Keratinocyte (primary cell): ENCODE measurements around the gene CLINT1. TPM values are rescaled to one million over a fixed set of nuclear protein-coding genes. Genes with fewer than 3 reads are reported as not detected.

Experiments used
- DNase-seq: peaks from one replicate; pipeline ENCODE4 v3.0.0-alpha.2; 2011; ENCODE audit warnings: low read depth, missing footprints, low spot score
- FAIRE-seq: peaks from 2 replicates; lab custom pipeline; 2011; peaks lifted over from hg19 to GRCh38; lab: Jason Lieb, UNC
- H2AFZ ChIP-seq: 2 replicates; pipeline ENCODE4 v1.6.0; 2012; ENCODE audit warnings: low read length, control low read depth, inconsistent platforms; ENCODE audit not compliant: control insufficient read depth
- H3K27ac ChIP-seq: 2 replicates; pipeline ENCODE4 v1.5.1; 2011; ENCODE audit warnings: low read length; ENCODE audit not compliant: control insufficient read depth, insufficient read depth
- H3K27me3 ChIP-seq: 3 replicates; pipeline ENCODE4 v1.6.0; 2011; ENCODE audit warnings: low read length; ENCODE audit not compliant: control insufficient read depth, insufficient read depth; ENCODE audit errors: extremely low read depth
- H3K36me3 ChIP-seq, 2 experiments: 2 replicates in 1 of 2; 3 replicates in 1 of 2; pipeline ENCODE4 v1.5.1; 2011; ENCODE audit warnings: low read length in 2 of 2, mild to moderate bottlenecking in 1 of 2; ENCODE audit not compliant: control insufficient read depth in 2 of 2, insufficient read depth in 2 of 2; ENCODE audit errors: extremely low read depth in 1 of 2
- H3K4me1 ChIP-seq: 3 replicates; pipeline ENCODE4 v1.5.1; 2011; ENCODE audit warnings: low read length; ENCODE audit not compliant: control insufficient read depth, insufficient read depth; ENCODE audit errors: extremely low read depth
- H3K4me2 ChIP-seq: 3 replicates; pipeline ENCODE4 v1.6.0; 2011; ENCODE audit warnings: low read depth, low read length; ENCODE audit not compliant: control insufficient read depth, insufficient read depth; ENCODE audit errors: extremely low read depth
- H3K4me3 ChIP-seq, 3 experiments: fragments of 200-600 bp in 1 of 3; sonication (generic) in 1 of 3; 2 replicates in 2 of 3; 3 replicates in 1 of 3; pipeline ENCODE4 v1.5.1; 2011 to 2016; ENCODE audit warnings: low read length in 3 of 3, mild to moderate bottlenecking in 3 of 3, control low read depth in 2 of 3, inconsistent platforms in 1 of 3, low read depth in 1 of 3, mixed read lengths in 1 of 3, mixed run types in 1 of 3, moderate library complexity in 1 of 3; ENCODE audit not compliant: control insufficient read depth in 2 of 3, insufficient read depth in 2 of 3; ENCODE audit errors: extremely low read depth in 1 of 3
- H3K79me2 ChIP-seq: 2 replicates; pipeline ENCODE4 v1.6.0; 2012; ENCODE audit warnings: low read length; ENCODE audit not compliant: control insufficient read depth, insufficient read depth
- H3K9ac ChIP-seq: 3 replicates; pipeline ENCODE4 v1.6.0; 2011; ENCODE audit warnings: low read length; ENCODE audit not compliant: control insufficient read depth, insufficient read depth; ENCODE audit errors: extremely low read depth
- H3K9me1 ChIP-seq: 3 replicates; pipeline ENCODE4 v1.6.0; 2011; ENCODE audit warnings: low read length; ENCODE audit not compliant: control insufficient read depth, insufficient read depth; ENCODE audit errors: extremely low read depth
- H3K9me3 ChIP-seq: 2 replicates; pipeline ENCODE4 v1.5.1; 2012; ENCODE audit warnings: low read depth, low read length; ENCODE audit not compliant: control insufficient read depth
- H4K20me1 ChIP-seq: 3 replicates; pipeline ENCODE4 v1.6.0; 2011; ENCODE audit warnings: low read length; ENCODE audit not compliant: control insufficient read depth, insufficient read depth; ENCODE audit errors: extremely low read depth
- CTCF ChIP-seq, 3 experiments: IDR thresholded peaks in 1 of 3; conservative IDR thresholded peaks in 1 of 3; optimal IDR thresholded peaks in 1 of 3; 2 replicates in 2 of 3; 3 replicates in 1 of 3; pipeline versions ENCODE3 to v1.5.1; 2011; ENCODE audit warnings: low read length in 3 of 3, mild to moderate bottlenecking in 3 of 3, moderate library complexity in 2 of 3, control low read depth in 1 of 3, inconsistent platforms in 1 of 3; ENCODE audit not compliant: insufficient read depth in 2 of 3; ENCODE audit errors: extremely low read depth in 1 of 3
- EZH2 ChIP-seq: IDR thresholded peaks from one replicate; pipeline ENCODE4 v1.6.1; 2012; ENCODE audit warnings: inconsistent platforms, mild to moderate bottlenecking, low read length, moderate library complexity
- dilution Hi-C: fragments of 300-500 bp; cut with MboI; formaldehyde crosslinking; loops from one replicate; pipeline ENCODE4 v1.7.0; 2020; ENCODE audit warnings: low sequenced_read_pairs; ENCODE audit not compliant: extremely low pct_ligation_motif_present
- polyA plus RNA-seq, 5 experiments: library from polyadenylated mRNA; depleted of rRNA in 3 of 5; stranded (reverse) in 3 of 5; stranded (forward) in 1 of 5; unstranded in 1 of 5; fragments of >200 nt; gene quantifications; 1 replicate in 1 of 5; 2 replicates in 3 of 5; 3 replicates in 1 of 5; pipeline versions ENCODE4 v1.2.1 to v1.2.3, GENCODE V29; 2011 to 2012; ENCODE audit warnings: missing spikeins in 2 of 5, low read depth in 1 of 5, low replicate concordance in 1 of 5

Gene CLINT1
- polyA plus RNA-seq, 1 donor (not counting 4 experiments of a cell fraction or from before 2014, with no cell fraction given) = 112 TPM

GRCh38 chr5:157877821-157878220 is 18.9 kb upstream of the CLINT1 start:
- Histone ChIP-seq H2AFZ (no peak overlapping the region), H4K20me1 (no peaks in the 10 kb centered on the region), H3K4me1 (no peaks in the 10 kb centered on the region), H3K27ac (no peak overlapping the region), H3K4me2 (no peak overlapping the region), H3K9me1 (no peaks in the 10 kb centered on the region), H3K9me3 (no peaks in the 10 kb centered on the region), H3K79me2 (no peaks in the 10 kb centered on the region), H3K9ac (no peak overlapping the region), H3K27me3 (no peaks in the 10 kb centered on the region), H3K36me3 (no peaks in the 10 kb centered on the region), H3K4me3 (no peak overlapping the region)
- DNase-seq = no peak
- FAIRE-seq = no peak
- dilution Hi-C loops = no loop called here
- TF ChIP-seq EZH2 = no peak
- no peak for TF ChIP-seq CTCF (optimal IDR thresholded peaks at IDR 0.05 in 1 of 3, IDR thresholded peaks at IDR 0.05 in 1 of 3, conservative IDR thresholded peaks at IDR 0.05 in 1 of 3; ENCODE audit: extremely low read depth in 1 of 3, insufficient read depth in 2 of 3, low read length in 3 of 3)

- TF ChIP-seq EZH2 (no peak), CTCF (optimal IDR thresholded peaks at IDR 0.05 in 1 of 3, IDR thresholded peaks at IDR 0.05 in 1 of 3, conservative IDR thresholded peaks at IDR 0.05 in 1 of 3; ENCODE audit: extremely low read depth in 1 of 3, insufficient read depth in 2 of 3, low read length in 3 of 3) (no peak)
- no peaks in the 10 kb centered on the region for H4K20me1 ChIP-seq
- H3K9me3 ChIP-seq = no peaks in the 10 kb centered on the region
- no peak overlapping the region for H3K9ac ChIP-seq
- no peak overlapping the region for H2AFZ ChIP-seq
- H3K27ac ChIP-seq = no peak overlapping the region
- FAIRE-seq = no peak
- H3K4me1 ChIP-seq = peaks cover 7% of the 10 kb centered on the region
- H3K79me2 ChIP-seq = no peaks in the 10 kb centered on the region
- no peaks in the 10 kb centered on the region for H3K36me3 ChIP-seq
- H3K4me3 ChIP-seq = no peak overlapping the region
- DNase-seq = no peak
- H3K9me1 ChIP-seq = no peaks in the 10 kb centered on the region
- no peak overlapping the region for H3K4me2 ChIP-seq
- H3K27me3 ChIP-seq = no peaks in the 10 kb centered on the region
- dilution Hi-C loops = no loop called here
Observed at GRCh38 chr5:157874861-157875260, 15.9 kb upstream of the CLINT1 start.
